HFFc6 (cell line): ENCODE measurements around the gene ZNF883. TPM values are rescaled to one million over a fixed set of nuclear protein-coding genes. Genes with fewer than 3 reads are reported as not detected.
"Not testable (repeated sequence)": the region's sequence is repeated elsewhere in the genome, so short reads cannot be mapped to it uniquely, and the experiment has no call there.

Experiments
- DNase-seq: peaks from one replicate; pipeline ENCODE4 v3.0.0-alpha.2; 2018
- H3K27ac Mint-ChIP-seq: 2 replicates; pipeline ENCODE4 v1.8.0; 2020; ENCODE audit warnings: mild to moderate bottlenecking, mixed read lengths
- H3K27me3 Mint-ChIP-seq: 2 replicates; pipeline ENCODE4 v1.8.0; 2021; ENCODE audit warnings: mild to moderate bottlenecking, moderate library complexity, mixed read lengths; ENCODE audit not compliant: insufficient read depth
- H3K36me3 Mint-ChIP-seq: 2 replicates; pipeline ENCODE4 v1.8.0; 2021; ENCODE audit warnings: low read depth, mixed read lengths
- H3K4me1 Mint-ChIP-seq: 2 replicates; pipeline ENCODE4 v1.8.0; 2020; ENCODE audit warnings: low read depth, mixed read lengths
- H3K4me3 Mint-ChIP-seq: 2 replicates; pipeline ENCODE4 v1.8.0; 2020; ENCODE audit warnings: mild to moderate bottlenecking, moderate library complexity, mixed read lengths
- H3K9me3 Mint-ChIP-seq: 2 replicates; pipeline ENCODE4 v1.8.0; 2020; ENCODE audit warnings: mild to moderate bottlenecking, mixed read lengths
- CTCF ChIP-seq: fragments of 200-600 bp; sonication (generic); IDR thresholded peaks from 2 replicates; pipeline ENCODE4 v1.5.0; 2021; ENCODE audit warnings: antibody characterized with exemption, mild to moderate bottlenecking
- long read RNA-seq: library from polyadenylated mRNA; unstranded; transcript quantifications from one replicate; pipeline ENCODE4 v2.0.0, GENCODE V29; 2019
- total RNA-seq, 6 experiments: library from RNA; stranded (reverse); fragmentation: NEBNext Ultra II Directional; extraction: Animal tissue kit (Norgen Biotek cat#: 25700); gene quantifications; 2 replicates in 1 of 6; 3 replicates in 5 of 6; pipeline ENCODE4 v1.2.3, GENCODE V29; 2021

ZNF883 gene
- total RNA-seq = 1 to 10 TPM; 3.5 to 7.6 (median 6.3) TPM
- long read RNA-seq, transcript ZNF883-201 (5 exons, 2,414 nt) = major isoform, 6 of 6 reads
- long read RNA-seq, partial matches to known transcripts = 0 of 6 reads
- long read RNA-seq, other reads (novel, unspliced or antisense) = 0 of 6 reads

GRCh38 chr9:113011911-113012381 is at the start of gene ZNF883:
ZNF883 (minus strand) TSS chr9:113012192.
- Mint-ChIP-seq H3K27me3 (peaks cover 7% of the 10 kb centered on the region; the same call in 1 of the 2 replicates), H3K4me3 (peak within 1 kb of the TSS; percentile 95), H3K9me3 (peaks cover 53% of the 10 kb centered on the region), H3K27ac (peak within 1 kb of the TSS; percentile 80), H3K36me3 (peaks cover 24% of the 10 kb centered on the region), H3K4me1 (peaks cover 14% of the 10 kb centered on the region)
- peak; percentile 47 for DNase-seq
- TF ChIP-seq CTCF = peak; percentile 30; the same call in 1 of the 2 replicates

GRCh38 chr9:113061072-113061850 is 49.3 kb upstream of the ZNF883 start:
- Mint-ChIP-seq H3K9me3 (peaks cover 13% of the 10 kb centered on the region), H3K36me3 (peaks cover 12% of the 10 kb centered on the region; the same call in 1 of the 2 replicates)
- not testable (repeated sequence) for H3K27me3 Mint-ChIP-seq, H3K4me1 Mint-ChIP-seq, H3K4me3 Mint-ChIP-seq, DNase-seq, H3K27ac Mint-ChIP-seq

- H3K27ac Mint-ChIP-seq, H3K4me1 Mint-ChIP-seq, H3K4me3 Mint-ChIP-seq, DNase-seq, H3K27me3 Mint-ChIP-seq: not testable (repeated sequence)
- Mint-ChIP-seq H3K9me3 (peaks cover 13% of the 10 kb centered on the region), H3K36me3 (peaks cover 12% of the 10 kb centered on the region; the same call in 1 of the 2 replicates)
Observed at GRCh38 chr9:113059581-113060284, 47.7 kb upstream of the ZNF883 start.

GRCh38 chr9:113057193-113057592 is 45.2 kb upstream of the ZNF883 start:
- Mint-ChIP-seq H3K27me3 (peaks cover 4% of the 10 kb centered on the region; the same call in 1 of the 2 replicates), H3K27ac (no peak overlapping the region)
- no peak for TF ChIP-seq CTCF

GRCh38 chr9:113056191-113057106 is 44.5 kb upstream of the ZNF883 start, which contains the start of gene ZFP37:
ZFP37 (minus strand) TSS chr9:113056724; CDS start chr9:113056688, 36 bp downstream.
- Mint-ChIP-seq H3K9me3 (peaks cover 13% of the 10 kb centered on the region), H3K27me3 (peaks cover 4% of the 10 kb centered on the region; the same call in 1 of the 2 replicates), H3K4me3 (no peak within 1 kb of the TSS), H3K4me1 (no peaks in the 10 kb centered on the region), H3K27ac (no peak within 1 kb of the TSS), H3K36me3 (peaks cover 12% of the 10 kb centered on the region; the same call in 1 of the 2 replicates)
- TF ChIP-seq CTCF = peak; percentile 19; the same call in 1 of the 2 replicates
- DNase-seq = peak; percentile 92

More at GRCh38 chr9:113057193-113057592, 45.2 kb upstream of the ZNF883 start:
- H3K36me3 Mint-ChIP-seq = peaks cover 12% of the 10 kb centered on the region; the same call in 1 of the 2 replicates
- DNase-seq = no peak
- H3K4me3 Mint-ChIP-seq = no peak overlapping the region
- no peaks in the 10 kb centered on the region for H3K4me1 Mint-ChIP-seq
- peaks cover 13% of the 10 kb centered on the region for H3K9me3 Mint-ChIP-seq
